GM13976 (cell line): ENCODE measurements around the gene MPC2.

Experiments
- DNase-seq: peaks from one replicate; pipeline ENCODE4 v3.0.0; 2012; ENCODE audit warnings: low spot score
- CTCF ChIP-seq: IDR thresholded peaks from 2 replicates; pipeline ENCODE4 v1.5.1; 2012; ENCODE audit warnings: borderline replicate concordance, mild to moderate bottlenecking; ENCODE audit not compliant: insufficient read depth; ENCODE audit errors: extremely low read depth, missing control alignments, control extremely low read depth
- in situ Hi-C: fragments of 300-500 bp; cut with MboI; formaldehyde crosslinking; loops from one replicate; pipeline ENCODE4 v1.12.0; 2022; ENCODE audit warnings: low sequenced_read_pairs, mixed read lengths, inconsistent platforms; ENCODE audit not compliant: unreplicated experiment

Gene MPC2

DNA sequence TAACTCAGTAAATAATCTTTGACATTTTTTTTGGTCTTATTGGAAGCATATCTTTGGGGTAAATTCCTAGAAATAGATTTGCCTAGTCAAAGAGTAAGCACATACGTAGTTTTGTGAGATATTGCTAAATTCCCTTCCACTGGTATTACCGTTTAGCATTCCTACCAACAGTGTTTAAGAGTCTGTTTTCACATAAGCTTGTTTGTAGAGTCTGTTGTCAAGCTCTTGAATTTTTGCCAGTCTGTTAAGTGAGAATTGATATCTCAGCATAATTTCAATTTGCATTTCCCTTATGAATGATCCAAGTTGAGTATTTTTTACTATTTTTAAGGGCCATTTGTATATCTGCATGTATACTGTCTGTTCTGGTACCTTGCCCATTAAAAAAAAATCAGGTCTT lies 37.0 kb upstream of the MPC2 start:
- in situ Hi-C loops: no loop called here
- DNase-seq: no peak
- no peak for TF ChIP-seq CTCF

DNA sequence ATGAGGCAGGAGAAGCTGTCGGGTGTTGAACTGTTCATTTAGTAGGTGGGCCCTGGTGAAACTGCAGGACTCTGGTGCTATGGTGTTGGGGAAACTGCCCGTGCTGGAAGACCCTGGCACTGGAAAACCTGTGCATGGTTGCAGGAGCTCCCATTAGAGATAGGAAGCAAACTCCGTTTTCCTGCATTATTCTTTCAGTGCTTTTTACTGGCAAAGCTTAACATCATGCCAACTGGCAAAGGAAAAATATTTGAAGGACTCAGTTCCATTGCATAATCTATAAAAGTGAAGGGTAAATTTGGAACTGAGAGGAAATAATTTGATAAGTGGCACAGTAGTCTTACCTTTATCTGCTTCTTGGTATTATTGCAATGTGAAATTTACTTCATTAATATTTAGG lies 31.7 kb upstream of the MPC2 start:
- DNase-seq: no peak
- in situ Hi-C loops: no loop called here
- TF ChIP-seq CTCF: no peak

GRCh38 chr1:167966050-167966449 lies 29.2 kb upstream of the MPC2 start:
- TF ChIP-seq CTCF: no peak
- DNase-seq: no peak
- in situ Hi-C loops: no loop called here

GRCh38 chr1:167964646-167965045 lies 27.8 kb upstream of the MPC2 start:
- in situ Hi-C loops: no loop called here
- DNase-seq: no peak
- no peak for TF ChIP-seq CTCF

DNA sequence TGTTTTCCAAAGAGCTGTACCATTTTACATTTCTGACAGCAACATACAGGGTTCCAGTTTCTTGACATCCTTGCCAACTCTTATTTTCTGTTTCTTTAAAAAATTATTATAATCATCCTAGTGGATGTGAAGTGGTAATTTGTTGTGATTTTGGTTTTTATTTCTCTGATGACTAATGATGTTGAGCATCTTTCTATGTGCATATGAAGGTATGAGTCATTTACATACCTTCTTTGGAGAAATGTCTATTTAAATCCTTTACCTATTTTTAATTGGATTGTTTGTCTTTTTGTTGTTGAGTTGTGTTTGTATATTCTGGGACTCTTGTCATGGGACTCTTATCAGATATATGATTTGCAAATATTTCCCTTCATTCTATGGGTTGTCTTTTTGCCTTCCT lies 20.8 kb upstream of the MPC2 start:
- in situ Hi-C loops: no loop called here
- TF ChIP-seq CTCF: no peak
- no peak for DNase-seq

DNA sequence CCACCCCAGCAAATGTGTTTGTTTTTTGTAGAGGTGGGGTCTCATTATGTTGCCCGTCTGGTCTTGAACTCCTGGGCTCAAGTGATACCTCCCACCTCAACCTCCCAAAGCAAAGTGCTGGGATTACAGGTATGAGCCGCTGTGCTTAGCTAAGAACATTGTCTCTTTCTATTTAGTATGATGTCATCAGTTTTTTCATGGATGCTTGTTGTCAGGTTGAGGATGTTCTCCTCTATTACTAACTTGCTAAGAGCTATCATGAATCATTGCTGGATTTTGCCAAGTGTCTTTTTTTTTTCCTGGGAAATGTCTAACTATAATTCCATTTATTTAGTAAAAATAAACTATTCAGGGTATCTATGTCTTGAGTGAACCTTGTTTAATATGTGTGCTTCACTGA lies 19.0 kb upstream of the MPC2 start:
- no peak for TF ChIP-seq CTCF
- no peak for DNase-seq
- in situ Hi-C loops: no loop called here

- in situ Hi-C loops: no loop called here
Observed at GRCh38 chr1:167950569-167950968, 13.7 kb upstream of the MPC2 start.

More at GRCh38 chr1:167950569-167950968, 13.7 kb upstream of the MPC2 start:
- no peak for DNase-seq
- no peak for TF ChIP-seq CTCF
